NCI-H345 (cell line): ENCODE measurements around the gene CERS6.
A peak's percentile ranks its signal among the peaks of the same experiment; 100 is the strongest.

Experiments used
- DNase-seq: peaks from one replicate; lab custom pipeline; 2025; lab: John Stamatoyannopoulos, UW

Gene CERS6

DNA sequence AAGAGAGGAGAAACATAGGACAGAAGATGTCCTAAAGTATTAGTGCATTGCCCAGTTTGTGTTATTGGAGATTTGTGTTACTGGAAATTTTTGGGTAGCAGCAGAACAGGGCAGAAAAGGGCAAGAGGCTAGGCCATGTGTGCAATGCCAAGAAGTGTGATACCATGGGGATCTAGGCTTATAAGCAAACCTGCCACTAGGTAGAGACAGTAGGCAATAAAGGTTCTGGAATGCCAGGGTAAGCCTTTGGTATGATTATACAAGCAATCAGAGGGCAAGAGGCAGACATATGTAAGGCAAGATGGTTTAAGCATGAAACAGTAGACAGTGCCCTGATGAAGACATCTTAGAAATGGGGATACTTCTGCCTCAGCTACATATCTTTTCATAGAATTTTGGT lies 12.3 kb upstream of the CERS6 start:
- no peak for DNase-seq

GRCh38 chr2:168445960-168446359 lies 10.1 kb upstream of the CERS6 start:
- DNase-seq = no peak

DNA sequence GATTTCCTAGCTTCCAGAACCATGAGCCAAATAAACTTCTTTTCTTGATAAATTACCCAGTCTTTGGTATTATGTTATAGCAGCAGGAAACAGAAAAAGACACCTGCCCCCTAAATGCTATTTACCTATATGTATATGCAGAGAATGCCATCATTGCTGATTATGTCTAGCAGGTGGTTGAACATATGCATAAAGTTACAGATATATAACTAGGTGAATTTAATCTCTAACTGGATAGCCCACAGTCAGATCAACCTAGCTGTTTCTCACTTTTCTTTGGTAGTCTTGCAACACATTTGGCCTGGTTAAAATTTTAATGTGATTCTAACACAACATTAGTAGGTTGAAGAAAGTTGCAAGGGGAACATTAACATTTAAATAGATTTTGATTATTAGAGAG lies 7.1 kb upstream of the CERS6 start:
- DNase-seq = no peak

GRCh38 chr2:168449419-168449818 lies 6.7 kb upstream of the CERS6 start:
- DNase-seq = no peak

DNA sequence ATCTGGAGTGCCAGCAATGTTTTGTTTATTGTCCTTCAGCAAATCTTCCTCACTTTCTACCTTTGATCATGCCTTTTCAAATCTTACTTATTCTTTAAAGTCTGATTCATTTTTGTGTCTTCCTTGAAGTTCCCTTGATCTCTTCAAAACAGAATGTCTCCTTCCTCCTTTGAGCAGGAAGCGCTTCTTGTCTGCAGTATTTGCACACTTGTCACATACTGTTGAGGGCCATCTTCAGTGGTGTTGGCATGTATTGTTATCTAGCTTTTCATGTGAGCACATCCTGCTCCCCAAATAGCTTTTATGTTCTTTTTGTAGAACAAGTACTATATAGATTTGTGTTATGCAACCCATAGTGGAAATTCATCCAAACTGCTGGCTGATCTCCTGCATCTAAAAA lies 5.9 kb upstream of the CERS6 start:
- no peak for DNase-seq

- DNase-seq = peak; percentile 16
These were observed 5.3 kb upstream of the CERS6 start for GRCh38 chr2:168450732-168451131.

- DNase-seq = no peak
These were observed 3.3 kb upstream of the CERS6 start for GRCh38 chr2:168452781-168453180.

- no peak for DNase-seq
These were observed 2.7 kb upstream of the CERS6 start for GRCh38 chr2:168453404-168453803.

GRCh38 chr2:168454737-168455644 lies 1.1 kb upstream of the CERS6 start:
- DNase-seq = no peak

GRCh38 chr2:168456521-168457189 lies 583 bp downstream of the CERS6 start:
- peak; percentile 59 for DNase-seq

GRCh38 chr2:168457190-168457895 lies 1.3 kb downstream of the CERS6 start:
- no peak for DNase-seq

DNA sequence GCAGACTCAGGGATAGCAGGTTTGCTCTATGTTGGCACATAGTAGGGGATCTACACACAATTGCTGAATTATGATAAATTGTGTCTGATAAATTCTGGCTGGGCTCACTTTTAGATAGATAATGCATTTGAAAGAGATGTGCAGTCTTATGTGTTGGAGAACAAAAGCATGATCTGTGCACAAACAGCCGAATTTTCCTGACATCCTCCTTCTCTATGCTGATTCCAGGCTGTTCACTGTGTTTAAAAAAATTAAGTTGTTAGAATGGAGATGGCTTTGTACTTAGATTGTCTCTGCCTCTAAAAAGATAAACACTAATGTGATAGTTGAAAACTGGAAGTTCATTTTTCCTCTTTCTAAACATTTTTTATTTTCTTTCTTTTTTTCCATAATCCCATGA lies 2.1 kb downstream of the CERS6 start:
- no peak for DNase-seq

- no peak for DNase-seq
These were observed 3.2 kb downstream of the CERS6 start for GRCh38 chr2:168459256-168459655.

GRCh38 chr2:168460571-168460970 lies 4.5 kb downstream of the CERS6 start:
- no peak for DNase-seq

- DNase-seq = no peak
These were observed 5.3 kb downstream of the CERS6 start for GRCh38 chr2:168461178-168461941.

DNA sequence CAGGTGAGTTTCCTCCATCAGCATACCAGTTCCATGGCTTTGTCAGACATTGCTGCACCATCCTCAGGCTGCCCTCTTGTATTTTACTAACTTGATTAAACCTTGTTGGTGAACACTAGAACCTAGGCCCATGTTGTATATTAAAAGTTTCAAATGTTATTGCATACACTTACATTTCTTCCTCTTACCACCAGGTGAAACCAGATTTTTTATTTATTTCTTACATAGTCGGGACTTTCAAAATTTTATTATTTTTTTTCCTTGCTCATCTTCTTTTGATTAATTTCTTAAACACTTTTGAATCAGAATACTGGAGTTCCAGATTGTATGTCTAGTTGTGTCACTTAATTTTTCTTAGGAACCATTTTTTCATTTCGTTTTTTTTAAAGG lies 5.9 kb downstream of the CERS6 start:
- no peak for DNase-seq

DNA sequence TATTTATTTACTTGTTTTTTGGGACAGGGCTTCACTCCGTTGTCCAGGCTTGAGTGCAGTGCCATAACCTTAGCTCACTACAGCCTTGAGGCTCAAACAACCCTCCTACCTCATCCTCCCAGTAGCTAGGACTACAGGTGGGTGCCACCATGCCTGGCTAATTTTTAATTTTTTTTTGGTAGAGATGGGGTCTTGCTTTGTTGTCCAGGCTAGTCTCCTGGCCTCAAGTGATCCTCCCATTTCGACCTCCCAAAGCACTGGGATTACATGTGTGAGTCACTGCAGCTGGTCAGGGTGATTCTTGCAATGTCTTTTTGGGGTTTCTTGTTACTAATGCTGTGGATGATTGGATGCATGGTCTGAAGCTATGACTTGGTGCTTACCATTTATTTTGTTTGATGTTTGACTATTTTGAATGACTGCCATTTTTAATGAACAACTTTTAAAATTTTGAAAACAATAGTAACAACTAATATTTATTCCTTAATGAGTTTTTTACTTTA lies 6.5 kb downstream of the CERS6 start:
- no peak for DNase-seq

DNA sequence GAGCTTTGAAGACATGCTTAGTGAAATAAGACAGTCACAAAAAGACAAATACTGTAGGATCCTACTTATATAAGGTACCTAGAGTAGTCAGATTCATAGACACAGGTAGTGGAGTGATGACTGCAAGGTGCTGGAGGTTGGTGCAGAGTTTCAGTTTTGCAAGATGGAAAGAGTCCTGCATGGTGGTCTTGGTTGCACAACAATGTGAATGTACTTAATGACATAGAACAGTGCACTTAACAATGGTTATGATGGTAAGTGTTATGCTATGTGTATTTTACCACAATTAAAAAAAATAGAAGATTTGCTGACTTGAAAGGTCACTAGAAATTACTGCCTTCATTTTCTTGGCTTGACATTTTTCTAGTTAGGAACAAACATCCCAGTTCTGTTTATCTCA lies 9.5 kb downstream of the CERS6 start:
- DNase-seq = no peak

DNA sequence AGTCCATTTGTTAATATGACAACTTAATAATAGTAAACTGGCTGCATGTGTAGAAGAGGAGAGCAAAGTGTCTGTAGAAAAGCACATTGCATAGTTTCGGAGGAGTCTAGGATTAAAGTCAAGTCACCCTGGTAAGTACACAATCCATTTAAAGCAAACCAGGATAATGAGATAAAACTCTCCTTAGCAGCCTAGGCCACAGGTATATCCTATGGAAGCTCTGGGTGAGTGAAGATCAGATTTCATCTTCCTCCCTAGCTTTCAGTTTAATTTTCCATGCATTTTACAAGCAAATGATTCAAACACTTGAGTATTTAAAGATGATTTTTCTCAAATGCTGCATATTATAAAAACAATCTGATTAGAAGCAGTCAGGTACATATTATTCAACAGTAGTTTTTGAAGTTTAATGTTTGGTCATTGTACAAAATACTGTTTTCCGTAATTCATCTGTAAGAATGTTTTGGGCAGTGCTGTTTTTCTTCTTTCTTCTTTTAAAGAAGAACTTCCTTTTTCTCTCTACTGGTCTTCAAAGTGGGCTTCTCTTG lies 10.2 kb downstream of the CERS6 start:
- no peak for DNase-seq

DNA sequence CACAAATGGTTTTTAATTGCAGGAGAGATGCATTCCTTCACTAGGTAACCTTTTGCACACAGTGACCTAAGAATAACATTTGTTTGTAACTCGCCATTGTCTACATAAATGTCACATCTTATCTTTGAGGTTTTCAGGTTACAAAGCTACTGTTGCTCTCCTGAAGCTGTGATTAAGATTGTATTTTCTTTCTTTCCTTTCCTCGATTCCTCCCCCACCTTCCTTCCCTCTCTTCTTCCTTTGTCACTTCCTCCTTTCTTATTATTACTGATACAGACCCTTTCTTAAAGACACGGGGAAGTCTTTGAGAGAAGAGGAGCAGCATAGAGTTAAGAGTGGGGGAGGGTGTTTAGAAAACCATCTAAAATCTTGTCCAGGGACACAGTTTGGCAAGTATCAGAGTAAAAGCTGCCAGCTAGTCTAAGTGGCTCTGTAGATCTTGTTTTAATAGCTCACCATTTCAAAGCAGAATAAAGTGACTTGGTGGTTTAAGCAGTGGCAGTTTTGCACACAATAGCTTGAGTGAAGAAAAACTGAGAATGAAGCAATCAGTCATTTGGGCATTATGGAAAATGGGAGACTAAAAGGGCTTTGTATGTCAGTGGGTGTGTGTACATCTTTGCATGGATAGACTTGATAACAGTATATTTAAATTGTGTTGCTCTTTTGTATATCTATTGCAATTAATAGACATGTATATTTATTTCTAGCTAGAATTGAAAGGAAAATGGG lies 10.9 kb downstream of the CERS6 start:
- DNase-seq = no peak

DNA sequence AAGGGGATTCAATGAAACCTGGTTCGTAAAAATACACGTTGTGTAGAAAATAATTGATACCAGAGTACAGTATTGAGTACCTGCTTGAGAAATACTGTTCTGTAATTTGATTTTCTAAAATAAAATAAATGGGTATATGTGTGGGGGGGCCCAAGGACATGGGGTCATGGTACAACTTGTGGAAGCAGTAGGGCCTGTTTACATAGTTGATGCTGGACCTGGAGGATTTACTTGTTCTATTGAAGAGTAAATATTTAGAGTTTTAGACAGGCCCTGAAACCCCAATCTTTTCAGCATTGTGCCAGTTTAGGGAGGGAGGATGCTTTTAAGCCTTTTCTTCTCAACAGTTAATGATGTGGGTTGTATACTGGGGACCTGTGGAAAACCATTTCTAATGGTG lies 11.7 kb downstream of the CERS6 start:
- DNase-seq = no peak
